HG02970 (cell line): Measurements from ENCODE around the gene PEMT.

Source experiments
- ATAC-seq: cut with Tn5 transposase; IDR thresholded peaks from one replicate; pipeline ENCODE4 v1.9.1; 2021; ENCODE audit warnings: mild to moderate bottlenecking, moderate library complexity, moderate number of reproducible peaks; ENCODE audit not compliant: unreplicated experiment, low FRiP score

Gene PEMT

GRCh38 chr17:17506181-17506741 lies 85.2 kb downstream of the PEMT start:
- ATAC-seq: no peak

GRCh38 chr17:17505610-17506171 lies 85.8 kb downstream of the PEMT start:
- no peak for ATAC-seq

GRCh38 chr17:17505151-17505550 lies 86.4 kb downstream of the PEMT start:
- no peak for ATAC-seq

GRCh38 chr17:17504341-17505140 lies 87.0 kb downstream of the PEMT start:
- no peak for ATAC-seq

- no peak for ATAC-seq
Observed at GRCh38 chr17:17503566-17504130, 87.9 kb downstream of the PEMT start.

GRCh38 chr17:17502741-17503565 lies 88.6 kb downstream of the PEMT start:
- ATAC-seq: no peak

GRCh38 chr17:17500999-17501605 lies 90.4 kb downstream of the PEMT start:
- ATAC-seq: no peak

- no peak for ATAC-seq
Observed at GRCh38 chr17:17499402-17500145, 91.9 kb downstream of the PEMT start.

- no peak for ATAC-seq
Observed at GRCh38 chr17:17498606-17499301, 92.8 kb downstream of the PEMT start.

- no peak for ATAC-seq
Observed at GRCh38 chr17:17497845-17498520, 93.5 kb downstream of the PEMT start.

- ATAC-seq: no peak
Observed at GRCh38 chr17:17497065-17497844, 94.3 kb downstream of the PEMT start.

GRCh38 chr17:17496189-17497064 lies 95.1 kb downstream of the PEMT start, which contains the start of gene RASD1:
Gene RASD1 (minus strand): TSS chr17:17496395. CDS start chr17:17496181, 214 bp downstream.
- peak; percentile 58 for ATAC-seq

GRCh38 chr17:17495536-17496188 lies 95.8 kb downstream of the PEMT start:
- ATAC-seq: no peak

GRCh38 chr17:17494870-17495535 lies 96.5 kb downstream of the PEMT start:
- ATAC-seq: no peak

GRCh38 chr17:17494499-17494869 lies 97.0 kb downstream of the PEMT start:
- ATAC-seq: no peak
